Keratinocyte (primary cell): ENCODE measurements around the gene STXBP1.

Experiments used
- CTCF ChIP-seq, 3 experiments: IDR thresholded peaks in 1 of 3; conservative IDR thresholded peaks in 1 of 3; optimal IDR thresholded peaks in 1 of 3; 2 replicates in 2 of 3; 3 replicates in 1 of 3; pipeline versions ENCODE3 to v1.5.1; 2011; ENCODE audit warnings: low read length in 3 of 3, mild to moderate bottlenecking in 3 of 3, moderate library complexity in 2 of 3, control low read depth in 1 of 3, inconsistent platforms in 1 of 3; ENCODE audit not compliant: insufficient read depth in 2 of 3; ENCODE audit errors: extremely low read depth in 1 of 3
- EZH2 ChIP-seq: IDR thresholded peaks from one replicate; pipeline ENCODE4 v1.6.1; 2012; ENCODE audit warnings: inconsistent platforms, mild to moderate bottlenecking, low read length, moderate library complexity

- TF ChIP-seq CTCF (optimal IDR thresholded peaks at IDR 0.05 in 1 of 3, IDR thresholded peaks at IDR 0.05 in 1 of 3, conservative IDR thresholded peaks at IDR 0.05 in 1 of 3; ENCODE audit: extremely low read depth in 1 of 3, insufficient read depth in 2 of 3, low read length in 3 of 3) (no peak), EZH2 (no peak)
Observed at GRCh38 chr9:127708952-127709587, 97.0 kb downstream of the STXBP1 start.
